Brain microvascular endothelial cell (primary cell): Measurements from ENCODE around the gene MOV10L1.
A peak's percentile ranks its signal among the peaks of the same experiment; 100 is the strongest.
"Not testable (repeated sequence)": the region's sequence is repeated elsewhere in the genome, so short reads cannot be mapped to it uniquely, and the experiment has no call there.

Source experiments
- DNase-seq: peaks from one replicate; pipeline ENCODE4 v3.0.0-alpha.2; 2020
- H3K27ac ChIP-seq: fragments of 250-450 bp; sonication (Bioruptor Pico); 2 replicates; pipeline ENCODE4 v1.5.1; 2020; ENCODE audit warnings: mild to moderate bottlenecking, moderate library complexity
- H3K27me3 ChIP-seq: fragments of 250-450 bp; sonication (Bioruptor Pico); replicated peaks from 2 replicates; pipeline ENCODE4 v1.5.1; 2020; ENCODE audit warnings: mild to moderate bottlenecking
- H3K36me3 ChIP-seq: fragments of 250-450 bp; sonication (Bioruptor Pico); replicated peaks from 2 replicates; pipeline ENCODE4 v1.5.1; 2020; ENCODE audit warnings: mild to moderate bottlenecking
- H3K4me3 ChIP-seq: 2 replicates; pipeline ENCODE4 v1.5.1; 2011; ENCODE audit warnings: low read depth, mild to moderate bottlenecking, control low read depth, low read length, moderate library complexity
- in situ Hi-C: cut with HindIII; loops from 2 replicates; pipeline ENCODE4 v1.10.0; 2017; ENCODE audit warnings: low sequenced_read_pairs, low pct_ligation_motif_present
- TF ChIP-seq, protein P1 (sequence below): IDR thresholded peaks from 2 replicates; pipeline ENCODE4 v1.5.1; 2011; ENCODE audit warnings: low read depth, mild to moderate bottlenecking, moderate library complexity, low read length, control low read depth, inconsistent platforms; ENCODE audit errors: missing control alignments

MOV10L1 gene

DNA sequence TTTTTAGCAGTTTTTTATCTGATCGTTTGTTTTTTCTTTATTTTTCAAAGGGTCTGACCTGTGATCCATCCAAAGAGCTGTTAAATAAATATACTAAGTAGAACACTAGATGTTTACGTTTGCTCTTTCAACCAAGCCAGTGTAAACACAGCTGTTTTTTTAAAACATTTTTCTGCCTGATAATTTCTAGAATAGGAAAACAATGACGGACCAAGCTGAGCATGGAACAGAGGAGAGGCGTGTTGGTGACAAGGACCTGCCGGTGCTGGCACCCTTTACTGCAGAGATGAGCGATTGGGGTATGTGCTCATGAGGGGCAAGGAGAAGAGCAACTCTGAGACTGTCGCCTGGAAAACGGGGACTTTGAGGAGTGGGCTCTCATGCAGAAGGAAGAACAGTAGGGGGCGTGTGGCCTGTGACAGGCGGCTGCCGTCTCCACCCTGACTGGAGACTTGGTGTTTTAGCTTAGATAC is 52.1 kb downstream of the MOV10L1 start:
- Histone ChIP-seq H3K27ac (no peak overlapping the region), H3K36me3 (no peaks in the 10 kb centered on the region), H3K4me3 (no peak overlapping the region), H3K27me3 (peaks cover 3% of the 10 kb centered on the region)
- in situ Hi-C loops = no loop called here
- TF ChIP-seq, protein P1, sequence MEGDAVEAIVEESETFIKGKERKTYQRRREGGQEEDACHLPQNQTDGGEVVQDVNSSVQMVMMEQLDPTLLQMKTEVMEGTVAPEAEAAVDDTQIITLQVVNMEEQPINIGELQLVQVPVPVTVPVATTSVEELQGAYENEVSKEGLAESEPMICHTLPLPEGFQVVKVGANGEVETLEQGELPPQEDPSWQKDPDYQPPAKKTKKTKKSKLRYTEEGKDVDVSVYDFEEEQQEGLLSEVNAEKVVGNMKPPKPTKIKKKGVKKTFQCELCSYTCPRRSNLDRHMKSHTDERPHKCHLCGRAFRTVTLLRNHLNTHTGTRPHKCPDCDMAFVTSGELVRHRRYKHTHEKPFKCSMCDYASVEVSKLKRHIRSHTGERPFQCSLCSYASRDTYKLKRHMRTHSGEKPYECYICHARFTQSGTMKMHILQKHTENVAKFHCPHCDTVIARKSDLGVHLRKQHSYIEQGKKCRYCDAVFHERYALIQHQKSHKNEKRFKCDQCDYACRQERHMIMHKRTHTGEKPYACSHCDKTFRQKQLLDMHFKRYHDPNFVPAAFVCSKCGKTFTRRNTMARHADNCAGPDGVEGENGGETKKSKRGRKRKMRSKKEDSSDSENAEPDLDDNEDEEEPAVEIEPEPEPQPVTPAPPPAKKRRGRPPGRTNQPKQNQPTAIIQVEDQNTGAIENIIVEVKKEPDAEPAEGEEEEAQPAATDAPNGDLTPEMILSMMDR = peak; percentile 40
- no peak for DNase-seq

DNA sequence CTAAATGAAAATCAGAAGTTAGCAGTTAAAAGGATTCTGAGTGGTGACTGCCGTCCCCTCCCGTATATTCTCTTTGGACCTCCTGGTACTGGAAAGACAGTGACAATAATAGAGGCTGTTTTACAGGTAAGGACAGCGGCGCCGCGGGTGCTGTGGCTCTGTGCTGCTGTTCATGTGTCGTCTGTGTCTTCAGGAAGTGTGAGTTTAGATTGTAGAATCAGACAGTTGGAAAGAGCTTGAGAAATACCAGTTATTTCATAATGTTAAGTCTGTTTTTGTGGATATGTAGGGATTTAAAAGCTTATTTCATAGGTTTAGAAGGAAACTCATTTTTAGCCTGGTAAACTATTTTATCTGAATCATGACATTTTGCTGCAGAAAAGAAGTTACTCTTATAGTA is 53.3 kb downstream of the MOV10L1 start:
- Histone ChIP-seq H3K27ac (no peak overlapping the region), H3K36me3 (no peaks in the 10 kb centered on the region), H3K27me3 (peaks cover 3% of the 10 kb centered on the region), H3K4me3 (no peak overlapping the region)
- no peak for DNase-seq
- in situ Hi-C loops = no loop called here
- TF ChIP-seq, protein P1 = no peak

DNA sequence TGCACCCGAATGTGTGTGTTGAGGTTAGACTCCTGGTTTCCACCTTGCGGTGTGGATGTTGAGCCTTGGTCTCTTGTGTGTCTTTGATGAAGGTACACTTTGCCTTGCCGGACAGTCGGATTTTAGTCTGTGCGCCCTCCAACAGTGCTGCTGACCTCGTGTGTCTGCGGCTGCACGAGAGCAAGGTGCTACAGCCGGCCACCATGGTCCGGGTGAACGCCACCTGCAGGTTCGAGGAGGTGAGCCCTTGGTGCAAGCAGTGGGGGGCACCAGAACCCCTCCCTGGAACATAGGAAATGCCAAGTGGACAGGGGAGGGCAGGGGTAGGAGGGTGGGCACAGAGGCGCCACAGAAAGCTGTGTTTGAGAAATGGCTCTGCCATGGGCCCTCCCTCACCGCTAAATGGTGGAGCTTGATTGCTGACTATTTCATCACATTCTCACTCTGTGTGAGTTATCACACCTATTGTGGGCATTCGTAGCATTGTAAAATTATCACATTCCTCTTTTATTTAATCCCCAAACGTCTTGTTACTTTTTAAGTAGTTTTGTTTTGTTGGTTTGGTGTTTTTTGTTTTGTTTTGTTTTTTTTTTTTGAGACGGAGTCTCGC is 54.3 kb downstream of the MOV10L1 start:
- TF ChIP-seq, protein P1 = no peak
- no peak overlapping the region for H3K4me3 ChIP-seq
- H3K36me3 ChIP-seq = no peaks in the 10 kb centered on the region
- H3K27me3 ChIP-seq = peaks cover 3% of the 10 kb centered on the region
- DNase-seq = no peak
- in situ Hi-C loops = no loop called here
- H3K27ac ChIP-seq = no peak overlapping the region

DNA sequence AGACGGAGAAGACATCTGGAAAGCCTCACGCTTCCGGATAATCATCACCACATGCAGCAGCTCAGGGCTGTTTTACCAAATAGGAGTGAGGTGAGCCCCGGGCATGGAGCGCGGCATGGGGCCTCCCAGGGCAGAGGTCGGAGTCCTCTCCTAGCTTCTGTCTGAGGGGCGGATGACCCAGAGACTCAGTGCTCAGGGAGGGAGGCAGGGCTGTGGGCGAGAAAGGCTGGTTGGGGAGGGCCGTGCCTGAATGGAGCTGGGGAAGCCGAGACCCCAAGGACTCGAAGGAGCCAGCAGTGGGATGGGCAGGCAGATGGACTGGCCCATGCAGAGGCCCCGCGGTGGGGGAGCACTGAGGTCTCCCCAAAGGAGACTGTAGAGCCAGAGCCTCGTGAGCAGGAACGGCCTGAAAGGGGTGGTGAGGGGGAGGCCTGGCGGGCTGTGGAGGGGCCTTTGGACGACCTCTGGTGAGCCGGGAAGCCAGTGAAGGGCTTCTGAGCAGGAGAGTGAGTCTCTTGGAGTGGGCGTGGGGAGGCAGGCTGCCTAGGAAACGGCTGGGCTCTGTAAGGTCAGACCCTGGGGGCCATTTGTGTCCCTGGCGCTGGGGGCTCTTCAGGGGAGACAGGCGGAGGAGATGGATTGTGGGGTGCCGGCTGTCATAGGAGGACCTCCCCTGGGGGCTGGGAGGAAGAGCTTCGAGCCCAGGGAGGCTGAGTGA is 56.1 kb downstream of the MOV10L1 start:
- TF ChIP-seq, protein P1 = no peak
- no peak for DNase-seq
- Histone ChIP-seq H3K27ac (no peak overlapping the region), H3K4me3 (no peak overlapping the region), H3K27me3 (peaks cover 3% of the 10 kb centered on the region), H3K36me3 (no peaks in the 10 kb centered on the region)
- in situ Hi-C loops = no loop called here

DNA sequence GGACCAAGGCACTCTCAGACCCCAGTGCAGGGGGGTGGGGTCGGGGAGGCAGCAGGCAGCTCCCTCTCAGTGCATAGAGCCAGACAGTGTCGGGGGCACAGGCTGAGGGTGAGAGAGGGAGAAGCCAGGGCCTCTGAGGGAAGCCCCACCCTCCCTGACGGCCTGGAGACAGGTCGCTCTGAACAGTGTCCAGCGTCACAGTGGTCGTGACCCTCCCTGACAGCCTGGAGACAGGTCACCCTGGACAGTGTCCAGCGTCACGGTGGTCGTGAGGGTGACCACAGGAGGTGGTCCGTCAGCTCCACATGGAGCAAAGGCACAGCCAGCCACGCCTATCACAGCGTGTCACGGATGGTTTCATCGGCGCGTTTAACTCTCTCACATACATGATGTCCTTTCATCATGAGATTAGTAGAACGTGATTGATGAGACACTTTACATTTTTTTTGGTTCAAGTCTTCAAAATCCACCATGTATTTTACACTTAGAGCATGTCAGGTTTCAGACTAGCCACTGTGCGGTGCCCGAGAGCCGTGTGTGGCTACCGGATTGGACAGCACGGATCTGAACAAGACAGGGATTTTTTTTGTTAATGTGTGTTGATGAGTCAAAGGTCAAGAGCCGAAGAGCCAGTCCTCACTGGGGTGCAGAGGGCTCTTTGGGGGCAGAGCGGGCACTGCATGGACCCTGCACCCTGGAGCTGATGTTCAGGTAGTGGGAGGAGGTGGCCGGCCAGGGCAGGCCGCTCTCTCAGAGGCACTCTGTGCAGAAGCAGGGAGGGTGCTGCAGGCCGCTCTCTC is 56.8 kb downstream of the MOV10L1 start:
- Histone ChIP-seq H3K36me3 (no peaks in the 10 kb centered on the region), H3K4me3 (no peak overlapping the region), H3K27ac (no peak overlapping the region), H3K27me3 (peaks cover 3% of the 10 kb centered on the region)
- in situ Hi-C loops = no loop called here
- TF ChIP-seq, protein P1 = peak; percentile 96
- DNase-seq = peak; percentile 61

DNA sequence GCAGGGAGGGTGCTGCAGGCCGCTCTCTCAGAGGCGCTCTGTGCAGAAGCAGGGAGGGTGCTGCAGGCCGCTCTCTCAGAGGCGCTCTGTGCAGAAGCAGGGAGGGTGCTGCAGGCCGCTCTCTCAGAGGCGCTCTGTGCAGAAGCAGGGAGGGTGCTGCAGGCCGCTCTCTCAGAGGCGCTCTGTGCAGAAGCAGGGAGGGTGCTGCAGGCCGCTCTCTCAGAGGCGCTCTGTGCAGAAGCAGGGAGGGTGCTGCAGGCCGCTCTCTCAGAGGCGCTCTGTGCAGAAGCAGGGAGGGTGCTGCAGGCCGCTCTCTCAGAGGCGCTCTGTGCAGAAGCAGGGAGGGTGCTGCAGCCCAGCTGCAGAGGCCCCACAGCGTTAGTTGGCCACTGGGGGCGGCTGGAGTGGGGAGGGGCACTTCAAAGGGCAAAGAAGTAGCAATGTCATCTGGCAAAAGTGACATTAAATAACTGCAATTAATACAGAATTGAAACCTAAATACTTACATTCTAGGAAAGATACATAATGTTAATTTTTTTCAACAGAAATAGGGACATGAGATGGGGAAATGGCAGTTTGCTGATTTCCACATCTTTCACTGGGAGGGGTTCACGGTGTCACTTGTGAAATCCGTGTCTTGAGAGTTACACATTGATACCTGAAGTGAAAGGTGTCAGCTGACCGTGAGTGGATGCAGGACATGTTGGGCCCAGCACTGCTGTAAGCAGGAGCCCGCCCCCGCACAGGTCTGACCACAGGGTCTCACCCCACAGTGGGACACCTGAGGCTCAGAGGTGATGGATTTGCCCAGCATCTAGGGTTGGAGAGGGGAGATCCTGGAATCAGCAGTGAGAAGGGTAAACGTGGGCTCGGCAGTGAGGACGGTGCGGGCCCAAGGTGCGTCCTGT is 57.7 kb downstream of the MOV10L1 start:
- in situ Hi-C loops, DNase-seq, H3K27ac ChIP-seq, H3K4me3 ChIP-seq, H3K36me3 ChIP-seq, H3K27me3 ChIP-seq: not testable (repeated sequence)
